SK-N-SH (cell line): ENCODE results near the gene NNT.

Experiments
- CHD2 ChIP-seq: fragments of 150-350 bp; IDR thresholded peaks from 2 replicates; pipeline ENCODE4 v1.6.1; 2018; ENCODE audit warnings: low read length; ENCODE audit not compliant: partially characterized antibody
- EP300 ChIP-seq, 2 experiments: IDR thresholded peaks; 2 replicates each; pipeline versions ENCODE4 v1.4.0 to v1.6.1; 2012; ENCODE audit warnings: borderline replicate concordance in 1 of 2, low read depth in 1 of 2, low read length in 1 of 2
- EZH2phosphoT487 ChIP-seq: fragments of 200-600 bp; sonication (generic); IDR thresholded peaks from 2 replicates; pipeline ENCODE4 v1.6.1; 2017; ENCODE audit warnings: low read depth, mixed run types, mild to moderate bottlenecking, antibody characterized with exemption, moderate library complexity, borderline replicate concordance
- NRF1 ChIP-seq: IDR thresholded peaks from 2 replicates; pipeline ENCODE4 v1.6.1; 2012; ENCODE audit warnings: low read depth, mild to moderate bottlenecking, low read length
- PBX3 ChIP-seq: IDR thresholded peaks from 2 replicates; pipeline ENCODE4; 2012
- POLR2AphosphoS5 ChIP-seq: IDR thresholded peaks from 2 replicates; pipeline ENCODE4 v1.6.1; 2012; ENCODE audit warnings: low read depth, low read length
- RCOR1 ChIP-seq: fragments of 150-350 bp; IDR thresholded peaks from 2 replicates; pipeline ENCODE4 v1.6.1; 2017; ENCODE audit warnings: antibody characterized with exemption, low read length
- REST ChIP-seq: IDR thresholded peaks from 2 replicates; pipeline ENCODE4 v1.6.1; 2012; ENCODE audit warnings: mild to moderate bottlenecking, low read depth, low read length, moderate library complexity
- SIN3A ChIP-seq: IDR thresholded peaks from 2 replicates; pipeline ENCODE4 v1.6.1; 2012; ENCODE audit warnings: low read depth, mild to moderate bottlenecking, low read length, moderate library complexity, borderline replicate concordance
- SMC3 ChIP-seq: IDR thresholded peaks from 2 replicates; pipeline ENCODE4 v1.6.1; 2012; ENCODE audit warnings: low read depth, low read length, improper control_type of control experiment
- TAF1 ChIP-seq: IDR thresholded peaks from 2 replicates; pipeline ENCODE4 v1.6.1; 2012; ENCODE audit warnings: low read depth, mild to moderate bottlenecking, low read length, moderate library complexity, borderline replicate concordance
- TF ChIP-seq, protein P1 (sequence below): fragments of 200-600 bp; sonication (generic); IDR thresholded peaks from 2 replicates; pipeline ENCODE4 v1.6.1; 2017; ENCODE audit warnings: antibody characterized with exemption, mild to moderate bottlenecking, moderate library complexity

GRCh38 chr5:43663916-43664315, 60.9 kb downstream of the NNT start:
- TF ChIP-seq REST (no peak), NRF1 (no peak), SMC3 (no peak), CHD2 (no peak), TAF1 (no peak), POLR2AphosphoS5 (no peak), EZH2phosphoT487 (no peak), PBX3 (no peak), RCOR1 (no peak), SIN3A (no peak), EP300 (IDR thresholded peaks at IDR 0.05; ENCODE audit: borderline replicate concordance in 1 of 2, low read depth in 1 of 2, low read length in 1 of 2) (no peak)
- TF ChIP-seq, protein P1, sequence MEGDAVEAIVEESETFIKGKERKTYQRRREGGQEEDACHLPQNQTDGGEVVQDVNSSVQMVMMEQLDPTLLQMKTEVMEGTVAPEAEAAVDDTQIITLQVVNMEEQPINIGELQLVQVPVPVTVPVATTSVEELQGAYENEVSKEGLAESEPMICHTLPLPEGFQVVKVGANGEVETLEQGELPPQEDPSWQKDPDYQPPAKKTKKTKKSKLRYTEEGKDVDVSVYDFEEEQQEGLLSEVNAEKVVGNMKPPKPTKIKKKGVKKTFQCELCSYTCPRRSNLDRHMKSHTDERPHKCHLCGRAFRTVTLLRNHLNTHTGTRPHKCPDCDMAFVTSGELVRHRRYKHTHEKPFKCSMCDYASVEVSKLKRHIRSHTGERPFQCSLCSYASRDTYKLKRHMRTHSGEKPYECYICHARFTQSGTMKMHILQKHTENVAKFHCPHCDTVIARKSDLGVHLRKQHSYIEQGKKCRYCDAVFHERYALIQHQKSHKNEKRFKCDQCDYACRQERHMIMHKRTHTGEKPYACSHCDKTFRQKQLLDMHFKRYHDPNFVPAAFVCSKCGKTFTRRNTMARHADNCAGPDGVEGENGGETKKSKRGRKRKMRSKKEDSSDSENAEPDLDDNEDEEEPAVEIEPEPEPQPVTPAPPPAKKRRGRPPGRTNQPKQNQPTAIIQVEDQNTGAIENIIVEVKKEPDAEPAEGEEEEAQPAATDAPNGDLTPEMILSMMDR, result no peak
